H1 (cell line): Measurements from ENCODE around the gene CTAGE4. TPM values are rescaled to one million over a fixed set of nuclear protein-coding genes. Genes with fewer than 3 reads are reported as not detected.
"Not testable (repeated sequence)": the region's sequence is repeated elsewhere in the genome, so short reads cannot be mapped to it uniquely, and the experiment has no call there.

Experiments
- CTCF ChIA-PET: fragments of 300-600 bp; sonication (Branson Sonifier 250); formaldehyde crosslinking; loops from one replicate; lab custom pipeline; 2021; ENCODE audit not compliant: partially characterized antibody; lab: Charles Lee
- POLR2A ChIA-PET: fragments of 300-600 bp; sonication (Branson Sonifier 250); formaldehyde crosslinking; loops from one replicate; lab custom pipeline; 2021; ENCODE audit warnings: inconsistent platforms; ENCODE audit not compliant: partially characterized antibody; lab: Charles Lee
- DNase-seq, 2 experiments: peaks; one replicate each; pipeline versions ENCODE4 v3.0.0 to v3.0.0-alpha.2; 2010 to 2022; ENCODE audit warnings: low spot score in 2 of 2, low read depth in 1 of 2, mixed read lengths in 1 of 2
- FAIRE-seq: peaks from 2 replicates; lab custom pipeline; 2011; peaks lifted over from hg19 to GRCh38; lab: Jason Lieb, UNC
- H2AFZ ChIP-seq: 2 replicates; pipeline ENCODE4 v1.8.1; 2012; ENCODE audit warnings: low read length, inconsistent platforms
- H2AK5ac ChIP-seq: 2 replicates; pipeline ENCODE4 v1.6.1; 2013; ENCODE audit warnings: low read depth, low read length
- H2BK120ac ChIP-seq: replicated peaks from 2 replicates; pipeline ENCODE3; 2013; ENCODE audit warnings: low read depth, low read length, inconsistent platforms
- H2BK12ac ChIP-seq: 2 replicates; pipeline ENCODE4 v1.6.1; 2013; ENCODE audit warnings: low read depth, low read length
- H2BK15ac ChIP-seq: 2 replicates; pipeline ENCODE4 v1.6.1; 2013; ENCODE audit warnings: low read length
- H2BK20ac ChIP-seq: 2 replicates; pipeline ENCODE4 v1.6.1; 2013; ENCODE audit warnings: low read length
- H2BK5ac ChIP-seq: 2 replicates; pipeline ENCODE4 v1.6.1; 2013; ENCODE audit warnings: low read depth, low read length
- H3K14ac ChIP-seq: 2 replicates; pipeline ENCODE4 v1.6.1; 2013; ENCODE audit warnings: inconsistent platforms; ENCODE audit not compliant: insufficient read length
- H3K18ac ChIP-seq: 2 replicates; pipeline ENCODE4 v1.6.1; 2013; ENCODE audit warnings: low read length; ENCODE audit errors: extremely low read depth
- H3K23ac ChIP-seq: 2 replicates; pipeline ENCODE4 v1.6.1; 2013; ENCODE audit warnings: inconsistent platforms; ENCODE audit not compliant: insufficient read length
- H3K23me2 ChIP-seq: 2 replicates; pipeline ENCODE4 v1.6.1; 2013; ENCODE audit warnings: low read depth, low read length
- H3K27ac ChIP-seq: 2 replicates; pipeline ENCODE4 v1.6.1; 2011; ENCODE audit warnings: low read depth, low read length, inconsistent platforms
- H3K27me3 ChIP-seq, 4 experiments: replicated peaks in 1 of 4; 1 replicate in 1 of 4; 2 replicates in 3 of 4; pipeline versions ENCODE4 v1.6.1 to v1.8.1; 2011 to 2013; ENCODE audit warnings: low read length in 3 of 4, mild to moderate bottlenecking in 3 of 4, inconsistent platforms in 2 of 4, mixed read lengths in 2 of 4, moderate library complexity in 1 of 4; ENCODE audit not compliant: control insufficient read depth in 3 of 4, insufficient read depth in 3 of 4; ENCODE audit errors: extremely low read depth in 1 of 4
- H3K36me3 ChIP-seq, 4 experiments: 2 replicates each; pipeline versions ENCODE4 v1.6.1 to v1.8.1; 2011 to 2013; ENCODE audit warnings: mild to moderate bottlenecking in 4 of 4, low read length in 3 of 4, moderate library complexity in 2 of 4, control low read depth in 1 of 4, inconsistent platforms in 1 of 4; ENCODE audit not compliant: insufficient read depth in 4 of 4, control insufficient read depth in 2 of 4
- H3K4ac ChIP-seq: replicated peaks from 2 replicates; pipeline ENCODE3; 2013; ENCODE audit warnings: low read length, low read depth, mixed read lengths, inconsistent platforms; ENCODE audit not compliant: insufficient read length
- H3K4me1 ChIP-seq, 4 experiments: replicated peaks in 1 of 4; 1 replicate in 1 of 4; 2 replicates in 3 of 4; pipeline versions ENCODE4 v1.6.1 to v1.8.1; 2011 to 2013; ENCODE audit warnings: low read length in 3 of 4, inconsistent platforms in 2 of 4, mixed read lengths in 1 of 4; ENCODE audit not compliant: insufficient read depth in 4 of 4, control insufficient read depth in 3 of 4
- H3K4me2 ChIP-seq, 2 experiments: 2 replicates each; pipeline versions ENCODE4 v1.6.1 to v1.8.1; 2011 to 2013; ENCODE audit warnings: low read depth in 2 of 2, low read length in 2 of 2, control low read depth in 1 of 2, inconsistent platforms in 1 of 2, mild to moderate bottlenecking in 1 of 2; ENCODE audit not compliant: insufficient read depth in 1 of 2
- H3K4me3 ChIP-seq, 4 experiments: fragments of 200-600, 300-600 bp in 1 of 4; sonication (generic), shearing (Covaris generic), sonication (Bioruptor Twin) in 1 of 4; 2 replicates each; pipeline versions ENCODE4 v1.5.1 to v1.8.1; 2011 to 2016; ENCODE audit warnings: low read length in 4 of 4, low read depth in 3 of 4, control low read depth in 2 of 4, inconsistent platforms in 2 of 4, mild to moderate bottlenecking in 2 of 4, mixed read lengths in 1 of 4, moderate library complexity in 1 of 4; ENCODE audit not compliant: insufficient read depth in 2 of 4; ENCODE audit errors: extremely low read depth in 1 of 4
- H3K56ac ChIP-seq: replicated peaks from 2 replicates; pipeline ENCODE3; 2013; ENCODE audit warnings: low read depth, mild to moderate bottlenecking, mixed read lengths, low read length, inconsistent platforms; ENCODE audit not compliant: insufficient read length
- H3K79me1 ChIP-seq: 2 replicates; pipeline ENCODE4 v1.6.1; 2013; ENCODE audit warnings: low read depth, low read length, control low read depth
- H3K79me2 ChIP-seq, 2 experiments: 2 replicates each; pipeline versions ENCODE4 v1.6.1 to v1.8.1; 2012 to 2013; ENCODE audit warnings: low read length in 2 of 2, mild to moderate bottlenecking in 2 of 2, inconsistent platforms in 1 of 2; ENCODE audit not compliant: insufficient read depth in 2 of 2, control insufficient read depth in 1 of 2
- H3K9ac ChIP-seq, 4 experiments: replicated peaks in 1 of 4; 1 replicate in 1 of 4; 2 replicates in 3 of 4; pipeline versions ENCODE4 v1.6.1 to v1.8.1; 2011 to 2013; ENCODE audit warnings: low read depth in 3 of 4, low read length in 3 of 4, control low read depth in 2 of 4, mild to moderate bottlenecking in 2 of 4, moderate library complexity in 2 of 4, inconsistent platforms in 1 of 4; ENCODE audit errors: extremely low read depth in 1 of 4
- H3K9me3 ChIP-seq, 2 experiments: 2 replicates each; pipeline versions ENCODE4 v1.6.1 to v1.8.1; 2012 to 2013; ENCODE audit warnings: mild to moderate bottlenecking in 2 of 2, moderate library complexity in 2 of 2, control low read depth in 1 of 2, inconsistent platforms in 1 of 2, low read depth in 1 of 2, low read length in 1 of 2, mixed read lengths in 1 of 2; ENCODE audit not compliant: insufficient read depth in 2 of 2
- H4K20me1 ChIP-seq, 2 experiments: replicated peaks in 1 of 2; 2 replicates each; pipeline versions ENCODE3 to v1.8.1; 2011 to 2013; ENCODE audit warnings: inconsistent platforms in 2 of 2, low read length in 2 of 2, mild to moderate bottlenecking in 1 of 2; ENCODE audit not compliant: insufficient read depth in 2 of 2, control insufficient read depth in 1 of 2
- H4K5ac ChIP-seq: 2 replicates; pipeline ENCODE4 v1.6.1; 2013; ENCODE audit warnings: low read length, low read depth, mixed read lengths, inconsistent platforms; ENCODE audit not compliant: insufficient read length
- H4K8ac ChIP-seq: 2 replicates; pipeline ENCODE4 v1.8.0; 2013; ENCODE audit warnings: mild to moderate bottlenecking, moderate library complexity, low read length, inconsistent platforms; ENCODE audit not compliant: insufficient read depth; ENCODE audit errors: extremely low read depth
- H4K91ac ChIP-seq: replicated peaks from 2 replicates; pipeline ENCODE3; 2013; ENCODE audit warnings: low read length, mixed read lengths, inconsistent platforms; ENCODE audit not compliant: insufficient read length
- WGBS, 2 experiments: shearing (Covaris generic) in 1 of 2; methylation state at CpG; one replicate each; pipeline versions ENCODE4 v1.1.6 to v1.1.7; 2013 to 2015; ENCODE audit warnings: low lambda C conversion rate in 2 of 2, mixed read lengths in 2 of 2, inconsistent platforms in 1 of 2, low coverage in 1 of 2, missing lambda C conversion rate in 1 of 2; ENCODE audit not compliant: insufficient replicate concordance in 2 of 2, insufficient coverage in 1 of 2, insufficient read length in 1 of 2; ENCODE audit errors: extremely low coverage in 1 of 2, missing lambda C conversion rate in 1 of 2; 5-methylcytosine and 5-hydroxymethylcytosine counted together
- polyA plus RNA-seq, 7 experiments: library from polyadenylated mRNA; depleted of rRNA in 3 of 7; stranded (reverse) in 5 of 7; unstranded in 2 of 7; fragments of >200 nt in 5 of 7; fragments of 200-250 nt in 2 of 7; gene quantifications; 1 replicate in 5 of 7; 2 replicates in 1 of 7; 4 replicates in 1 of 7; pipeline versions ENCODE4 v1.2.1 to v1.2.3, GENCODE V29; 2011 to 2013; ENCODE audit warnings: missing spikeins in 2 of 7, mixed read lengths in 2 of 7
- total RNA-seq: library from RNA; stranded (reverse); fragmentation: NEBNext Ultra II Directional; extraction: Animal tissue kit (Norgen Biotek cat#: 25700); gene quantifications from 2 replicates; pipeline ENCODE4 v1.2.1, GENCODE V29; 2021

The CTAGE4 gene
- total and polyA plus RNA-seq, 2 of the 8 experiments (the other 6 are each of a cell fraction or from before 2014, with no cell fraction given), result 2.9 to 10.3 TPM

DNA sequence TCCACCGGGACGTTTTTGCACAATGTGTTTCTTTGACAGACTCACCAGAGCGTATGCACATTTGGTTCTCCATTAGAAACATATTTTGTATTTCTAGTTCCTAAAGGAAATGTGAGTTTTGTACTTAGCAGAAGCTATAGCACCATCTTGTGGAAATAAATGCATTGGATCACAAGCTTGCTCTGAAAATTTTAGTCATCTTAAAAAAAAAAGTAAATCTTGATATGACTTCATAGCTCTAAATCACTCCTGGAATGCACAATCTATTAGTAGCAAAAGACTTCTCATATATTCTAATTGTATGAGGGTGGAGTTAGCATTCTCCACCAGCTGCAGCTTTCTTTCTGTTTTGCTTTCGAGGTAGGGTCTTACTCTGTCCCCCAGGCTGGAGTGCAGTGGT lies 35.9 kb downstream of the CTAGE4 start:
- H3K14ac ChIP-seq, H3K79me1 ChIP-seq, H3K56ac ChIP-seq, H3K23ac ChIP-seq, H3K4ac ChIP-seq, H2BK12ac ChIP-seq, H2AK5ac ChIP-seq, H4K91ac ChIP-seq, H4K8ac ChIP-seq, H3K4me3 ChIP-seq, POLR2A ChIA-PET, H3K36me3 ChIP-seq, H2BK15ac ChIP-seq, H2BK120ac ChIP-seq, H3K18ac ChIP-seq, H4K5ac ChIP-seq, H2BK20ac ChIP-seq, H3K4me2 ChIP-seq, H3K27ac ChIP-seq, H2BK5ac ChIP-seq, CTCF ChIA-PET, DNase-seq, H3K4me1 ChIP-seq, H4K20me1 ChIP-seq, H3K9ac ChIP-seq, H2AFZ ChIP-seq, H3K9me3 ChIP-seq, H3K27me3 ChIP-seq, H3K23me2 ChIP-seq, H3K79me2 ChIP-seq: not testable (repeated sequence)
- WGBS, 2 experiments, result no CpG with 5 or more reads among the region's 4 CpGs
- peak; percentile 13 for FAIRE-seq

DNA sequence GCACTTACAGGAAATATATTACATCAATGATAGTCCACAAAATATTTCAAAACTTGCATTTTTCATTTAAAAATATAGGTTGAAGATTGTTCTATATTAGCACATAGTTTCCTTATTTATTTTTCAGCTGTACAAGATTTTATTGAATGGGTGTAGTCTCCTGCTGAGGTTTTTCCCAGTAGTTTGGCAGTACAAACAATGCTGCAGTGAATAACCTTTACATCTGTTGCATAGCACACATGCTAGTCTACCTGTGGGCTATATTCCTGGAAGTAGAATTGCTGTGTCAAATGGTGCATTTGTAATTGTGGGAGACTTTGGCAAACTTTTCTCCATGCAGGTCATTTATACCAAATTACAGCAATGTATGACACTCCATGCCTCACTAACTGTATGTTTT lies 37.3 kb downstream of the CTAGE4 start:
- H3K27ac ChIP-seq, H3K18ac ChIP-seq, H2BK15ac ChIP-seq, H3K79me1 ChIP-seq, H4K5ac ChIP-seq, H2BK12ac ChIP-seq, H2AK5ac ChIP-seq, H2AFZ ChIP-seq, H2BK120ac ChIP-seq, H3K4me2 ChIP-seq, H3K56ac ChIP-seq, H3K4ac ChIP-seq, H3K27me3 ChIP-seq, H3K23me2 ChIP-seq, CTCF ChIA-PET, H3K79me2 ChIP-seq, H4K8ac ChIP-seq, H2BK5ac ChIP-seq, H3K4me3 ChIP-seq, H3K9me3 ChIP-seq, H4K20me1 ChIP-seq, POLR2A ChIA-PET, H3K23ac ChIP-seq, H3K36me3 ChIP-seq, FAIRE-seq, H3K14ac ChIP-seq, DNase-seq, H3K9ac ChIP-seq, H3K4me1 ChIP-seq, H2BK20ac ChIP-seq, H4K91ac ChIP-seq: not testable (repeated sequence)
